ENCODE results near the gene RET.

Gene RET

DNA sequence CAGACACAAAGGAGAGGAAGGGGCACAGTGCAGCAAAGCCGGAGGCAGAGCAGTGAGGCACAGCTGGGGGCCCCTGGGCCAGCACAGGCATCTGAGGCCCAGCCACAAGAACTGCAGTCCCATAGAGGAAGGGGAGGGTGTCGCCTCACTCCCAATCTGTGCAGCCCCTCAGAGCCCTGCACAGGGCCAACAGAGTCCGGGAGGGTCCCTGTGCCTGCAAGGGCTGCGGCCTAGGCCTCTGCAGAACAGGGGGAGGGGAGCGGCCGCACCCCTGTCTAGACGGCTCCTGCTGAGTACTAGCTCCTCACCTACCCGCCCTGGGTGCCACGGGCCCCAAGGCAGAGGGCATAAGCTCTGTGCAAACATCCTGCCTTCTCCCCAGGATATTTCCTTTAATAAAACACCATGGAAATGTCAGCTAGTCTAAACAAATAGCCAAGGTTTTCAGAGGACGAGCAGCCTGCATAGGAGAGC is 32.4 kb upstream of the RET start:
- no peak for DNase-seq

DNA sequence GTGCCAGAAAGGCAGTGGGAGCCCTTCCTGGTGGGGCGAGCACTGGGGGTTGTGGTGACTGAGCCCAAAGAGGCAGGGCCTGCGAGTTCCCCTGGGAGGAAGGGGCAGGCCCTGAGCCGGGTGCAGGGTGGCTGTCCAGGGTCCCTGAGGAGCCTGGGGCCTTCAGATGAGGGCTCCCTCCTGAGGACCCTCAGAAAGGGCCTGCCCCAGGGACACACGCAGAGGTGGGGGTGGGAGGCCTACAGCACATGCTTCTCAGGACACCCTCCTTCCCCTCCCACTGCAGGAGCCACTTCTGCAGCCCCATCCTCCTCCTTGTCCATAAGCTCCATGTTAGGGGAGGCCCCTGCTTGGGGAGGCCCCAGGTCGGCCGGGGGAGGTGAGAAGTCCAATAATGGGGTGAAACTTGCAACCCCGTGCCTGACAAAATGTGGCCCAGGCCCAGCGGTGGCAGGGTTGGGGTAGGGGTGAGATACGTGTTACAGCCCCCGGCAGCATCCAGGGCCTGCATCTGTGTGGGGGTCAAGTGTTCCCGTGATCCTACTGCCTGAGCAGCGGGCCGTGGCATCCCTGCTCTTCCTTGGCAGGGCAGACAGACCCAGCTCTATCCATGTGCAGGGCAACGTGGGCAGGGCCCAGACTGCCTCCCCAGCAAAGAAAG is 31.8 kb upstream of the RET start:
- no peak for DNase-seq

DNA sequence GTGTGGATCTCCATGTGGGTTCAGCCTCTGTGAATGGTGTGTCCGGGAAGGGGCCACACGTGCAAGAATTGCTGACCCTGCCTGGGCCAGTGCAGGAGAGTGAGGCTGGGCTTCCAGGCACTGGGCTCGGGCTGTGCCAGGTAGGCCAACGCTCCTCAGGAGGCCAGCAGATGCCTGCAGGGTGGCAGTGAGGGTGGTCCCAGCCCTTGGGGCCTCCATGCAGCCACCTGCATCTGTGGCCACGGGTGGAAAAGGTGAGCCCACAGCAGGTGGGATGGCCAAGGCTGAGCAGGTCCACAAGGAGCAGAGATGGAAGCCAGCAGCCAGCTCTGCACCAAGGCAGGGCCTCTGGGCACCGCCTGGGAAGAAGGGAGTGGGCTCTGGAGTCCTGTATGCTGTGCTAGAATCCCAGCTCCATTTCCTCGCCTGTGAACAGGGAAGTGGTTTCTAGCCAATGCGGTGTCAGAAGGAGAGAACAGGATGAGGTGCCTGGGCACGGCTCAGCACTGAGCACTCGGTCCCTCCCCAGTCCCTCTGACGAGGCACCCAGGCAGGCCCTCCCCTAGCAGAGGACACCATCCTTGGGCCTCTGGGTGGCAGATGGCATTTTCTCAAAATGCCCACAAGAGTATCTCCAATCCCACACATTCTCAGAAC is 31.1 kb upstream of the RET start:
- DNase-seq = no peak

DNA sequence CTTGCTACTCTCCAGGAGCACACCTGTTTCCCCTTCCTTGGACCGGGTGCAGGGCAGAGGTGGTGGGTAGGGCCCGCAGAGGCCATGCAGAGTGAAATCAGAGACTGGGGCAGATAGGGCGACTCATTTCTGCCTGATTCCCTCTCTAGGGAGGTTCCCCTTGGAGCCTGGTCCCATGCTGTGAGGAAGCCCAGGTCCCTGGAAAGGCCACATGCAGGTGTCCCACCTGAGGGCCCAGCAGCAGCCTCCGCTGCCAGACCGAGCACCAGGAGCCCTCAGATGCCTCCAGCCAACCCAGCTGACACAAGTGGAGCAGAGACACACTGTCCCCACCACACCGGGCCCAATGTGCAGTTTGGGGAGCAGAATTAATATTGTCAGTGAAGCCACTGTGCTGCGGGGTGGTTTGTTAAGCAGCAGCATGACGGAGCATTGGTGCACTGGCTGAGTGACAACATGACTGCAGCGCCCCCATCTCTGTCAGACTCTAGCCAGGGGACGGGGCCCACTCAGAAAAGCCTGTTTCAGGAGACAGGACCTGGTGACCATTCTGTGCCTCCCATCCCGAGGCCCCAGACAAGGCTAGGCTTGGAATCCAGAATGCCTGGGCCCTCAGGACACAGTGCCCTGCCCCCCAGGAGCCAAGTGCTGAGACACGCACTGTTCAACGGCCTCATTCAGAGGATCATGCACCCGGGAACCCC is 30.4 kb upstream of the RET start:
- no peak for DNase-seq

DNA sequence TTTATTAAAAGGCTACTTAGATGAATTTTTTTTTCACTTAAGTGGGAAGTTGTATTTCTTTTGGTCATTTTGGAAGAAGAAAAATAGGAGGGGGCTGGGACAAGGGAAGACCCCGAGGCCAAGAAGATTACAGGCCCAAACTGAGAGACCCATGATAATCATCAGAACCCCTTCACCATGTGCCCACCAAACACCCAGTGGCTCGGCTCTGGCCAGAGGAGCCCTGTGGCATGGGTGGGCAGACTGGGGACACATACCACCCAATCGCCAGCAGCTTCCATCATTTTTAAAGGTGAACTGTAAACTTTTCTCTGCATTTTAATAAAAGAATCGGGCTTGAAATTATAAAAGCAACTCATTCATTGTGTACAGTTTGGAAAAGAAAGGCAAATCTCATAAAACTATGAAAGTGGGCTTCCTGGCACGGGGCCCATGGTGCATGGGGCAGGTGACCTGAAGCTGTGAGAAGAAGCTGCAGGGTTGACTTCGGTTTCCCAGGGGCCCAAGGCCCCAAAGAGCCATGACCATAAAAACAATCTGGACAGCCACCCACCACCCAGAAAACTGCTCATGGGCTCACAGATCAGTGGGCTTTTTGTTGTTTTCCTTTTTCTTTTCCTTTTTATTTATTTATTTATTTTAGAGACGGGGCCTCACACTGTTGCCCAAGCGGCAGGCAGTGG is 29.4 kb upstream of the RET start:
- DNase-seq = no peak

DNA sequence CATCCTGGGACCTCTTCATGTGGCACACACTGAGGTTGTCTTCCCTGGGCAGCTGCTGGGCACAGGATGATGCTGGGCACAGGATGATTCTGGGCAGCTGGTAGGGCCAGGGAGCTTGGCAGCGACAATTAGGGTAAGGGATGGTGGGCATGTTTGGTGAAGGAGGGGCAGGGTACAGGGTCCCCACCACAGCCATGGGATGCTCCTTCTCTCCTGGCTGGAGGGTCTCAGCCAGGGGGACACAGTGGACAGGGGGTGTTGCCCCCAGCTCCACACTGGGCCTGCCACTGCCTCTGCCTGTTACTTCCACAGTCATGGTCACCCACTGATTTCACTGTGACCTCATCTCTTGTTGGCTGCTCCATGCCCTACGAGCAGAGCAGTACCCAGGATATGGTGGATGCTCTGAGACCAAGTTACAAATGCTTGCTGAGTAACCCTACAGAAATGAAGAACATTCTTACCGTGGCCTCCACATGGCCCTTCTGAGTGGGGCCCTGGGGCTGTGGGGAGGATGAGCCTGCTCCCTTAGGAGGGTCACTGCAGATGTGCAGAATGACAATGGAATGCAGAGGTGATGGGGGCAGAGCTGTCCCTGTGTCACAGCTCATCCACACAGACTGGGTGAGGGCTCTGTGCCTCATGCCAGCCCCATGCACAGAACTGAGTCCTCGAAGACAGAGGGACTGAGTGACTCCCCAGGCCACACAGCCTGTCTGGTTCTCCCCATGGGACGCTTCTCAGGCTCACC is 28.4 kb upstream of the RET start:
- DNase-seq = no peak

DNA sequence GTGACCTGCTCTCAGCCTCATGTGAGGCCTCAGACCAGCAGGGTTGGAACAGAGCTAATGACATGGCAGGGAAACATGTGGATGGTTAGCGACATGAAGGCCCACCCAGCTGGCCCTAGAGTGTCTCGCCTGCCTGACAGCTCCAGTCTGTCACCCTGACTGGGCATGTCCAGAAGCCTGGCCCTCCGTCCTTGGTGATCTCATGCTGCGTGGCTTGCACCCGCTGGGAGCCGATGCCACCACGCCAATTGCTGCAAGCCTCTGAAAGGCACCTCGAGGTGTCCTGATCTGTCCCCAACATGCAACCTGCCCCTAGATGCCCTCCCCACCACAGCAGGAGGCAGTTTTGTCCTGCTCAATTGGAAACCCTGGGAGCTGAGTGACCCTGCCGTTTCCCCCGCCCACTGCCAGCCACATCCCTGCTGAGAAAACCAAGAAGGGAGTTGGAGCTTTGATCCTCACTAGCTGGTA is 27.8 kb upstream of the RET start:
- DNase-seq = no peak

DNA sequence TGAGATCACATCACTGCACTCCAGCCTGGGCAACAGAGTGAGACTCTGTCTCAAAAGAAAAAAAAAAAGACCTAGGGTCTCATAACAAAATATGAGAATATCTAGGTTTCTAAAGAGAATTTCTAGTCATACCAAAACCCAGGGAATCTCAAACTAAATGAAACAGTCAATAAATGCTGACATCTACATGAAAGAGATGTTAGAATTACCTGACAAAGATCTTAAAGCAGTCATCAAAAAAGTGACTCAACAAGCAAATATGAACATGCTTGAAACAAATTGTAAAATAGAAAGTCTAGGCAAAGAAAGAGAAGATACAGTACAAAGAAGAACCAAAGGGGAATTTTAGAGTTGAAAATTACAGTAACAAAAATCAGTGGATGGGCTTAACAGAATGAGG is 26.9 kb upstream of the RET start:
- DNase-seq = no peak

DNA sequence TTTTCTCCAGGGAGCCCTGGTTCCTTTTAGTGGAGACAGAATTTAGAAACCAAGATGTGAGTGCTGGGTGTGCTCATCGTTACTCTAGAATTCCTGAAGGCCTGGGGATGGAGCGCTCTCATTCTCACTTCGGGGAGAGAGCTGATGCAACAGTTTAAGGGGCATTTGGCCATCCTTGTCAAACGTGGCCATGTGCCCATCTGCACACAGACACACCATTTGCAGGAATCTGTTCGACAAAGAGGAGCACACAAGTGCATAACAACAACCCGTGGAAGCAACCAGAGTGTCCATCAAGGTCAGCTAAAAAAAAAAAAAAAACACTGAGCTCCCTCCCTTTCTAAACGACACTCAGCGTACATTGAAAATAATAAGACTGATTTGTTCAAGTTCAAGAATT is 23.0 kb upstream of the RET start:
- no peak for DNase-seq

DNA sequence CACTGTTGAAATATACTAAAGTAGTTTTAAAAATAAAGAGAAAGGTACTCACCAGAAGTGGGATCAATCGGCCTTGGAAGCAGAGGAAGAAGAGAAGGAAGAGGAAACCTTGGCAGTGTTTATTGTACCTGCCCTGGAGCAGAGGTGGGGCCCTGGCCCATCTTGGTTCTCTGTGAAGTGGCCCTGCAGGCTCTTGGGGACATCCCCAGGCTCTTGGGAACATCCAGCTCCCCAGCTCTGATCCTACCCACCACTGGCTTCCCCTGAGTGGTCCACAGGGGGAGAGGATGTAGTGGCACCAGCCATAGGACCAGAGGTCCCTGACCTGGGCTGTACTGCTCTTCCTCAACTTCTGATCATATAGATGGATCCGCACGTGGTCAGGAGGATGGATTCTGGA is 22.3 kb upstream of the RET start:
- DNase-seq = no peak

DNA sequence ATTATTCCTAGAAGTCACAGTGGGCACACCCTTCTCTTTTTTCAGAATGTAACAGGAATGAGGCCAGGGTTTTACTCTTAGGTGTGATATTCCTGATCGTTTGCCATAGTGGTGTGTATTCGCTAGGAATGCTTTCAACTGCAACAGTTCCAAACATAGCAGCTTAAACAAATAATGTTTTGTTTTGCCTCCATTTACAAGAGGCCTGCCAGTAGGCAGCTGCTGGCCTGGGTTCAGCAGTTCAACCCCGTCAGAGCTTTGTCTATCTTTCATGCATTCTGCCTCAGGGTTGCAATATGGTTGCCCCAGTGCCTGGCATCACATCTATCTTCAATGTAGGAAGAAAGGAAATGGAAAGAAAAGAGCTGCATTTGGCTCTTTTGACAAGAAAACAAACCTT is 21.7 kb upstream of the RET start:
- no peak for DNase-seq

DNA sequence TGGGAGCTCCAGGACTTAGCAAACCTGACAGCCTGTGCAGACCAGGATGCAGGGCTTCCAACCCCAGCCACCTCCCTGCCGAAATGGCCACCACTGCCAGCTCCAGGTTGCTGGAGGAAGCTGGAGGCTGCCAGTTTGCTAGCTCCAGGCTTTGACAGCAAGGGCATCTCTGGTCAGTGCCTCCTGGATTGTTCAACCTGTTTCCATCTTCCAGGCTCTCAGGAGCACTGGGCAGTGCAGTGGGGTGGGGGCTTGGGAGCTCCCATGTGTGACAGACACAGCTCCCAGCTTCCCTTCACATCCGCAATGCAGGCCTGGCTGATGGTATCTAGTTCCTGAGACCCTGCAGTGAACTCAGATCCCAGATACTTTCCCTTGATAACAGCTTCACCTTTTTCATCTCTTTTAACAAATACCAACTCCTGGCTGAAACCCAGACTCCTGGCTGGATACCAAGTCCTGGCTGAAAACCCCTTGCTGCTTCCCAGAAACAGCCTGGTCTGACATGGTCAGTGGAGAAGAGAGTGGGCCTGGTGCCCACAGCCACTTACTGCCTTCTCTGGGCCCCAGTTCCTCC is 20.8 kb upstream of the RET start:
- DNase-seq = no peak

DNA sequence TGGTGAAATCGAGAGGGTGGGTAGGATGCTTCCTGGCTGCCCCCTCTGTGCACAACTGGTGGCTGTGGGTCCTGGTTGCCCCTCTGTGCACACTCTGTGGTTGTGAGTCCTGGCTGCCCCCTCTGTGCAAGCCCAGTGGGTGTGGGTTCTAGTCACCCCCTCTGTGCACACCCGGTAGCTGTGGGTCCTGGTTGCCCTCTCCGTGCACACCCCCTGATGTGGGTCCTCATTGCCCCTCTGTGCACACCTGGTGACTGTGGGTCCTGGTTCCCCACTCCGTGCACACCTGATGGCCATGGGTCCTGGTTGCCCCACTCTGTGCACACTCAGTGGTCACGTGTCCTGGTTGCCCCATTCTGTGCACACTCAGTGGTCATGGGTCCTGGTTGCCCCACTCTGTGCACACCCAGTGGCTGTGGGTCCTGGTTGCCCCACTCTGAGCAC is 20.3 kb upstream of the RET start:
- DNase-seq = no peak

DNA sequence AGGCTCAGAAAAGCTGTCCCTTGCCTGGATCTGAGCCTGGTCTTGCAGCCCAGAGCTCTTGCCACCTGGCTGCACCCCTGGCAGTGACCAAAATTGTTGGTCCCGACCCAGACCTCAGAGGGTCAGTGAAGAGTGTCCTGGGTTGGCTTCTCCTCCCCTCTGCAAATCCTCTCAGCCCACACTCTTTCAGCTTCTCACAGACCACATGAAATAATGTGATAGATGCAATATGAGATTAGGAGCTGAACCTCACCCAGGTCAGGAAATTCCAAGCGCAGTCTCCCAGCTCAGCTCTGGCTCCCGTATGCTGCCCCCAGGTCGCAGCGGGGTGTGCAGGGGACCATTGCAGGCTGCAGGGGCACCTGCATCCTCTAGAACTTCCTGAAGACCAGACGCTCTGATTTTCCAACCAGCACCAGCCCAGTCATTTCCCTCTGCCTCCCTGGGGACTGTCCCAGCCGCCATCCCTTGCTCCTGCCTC is 19.6 kb upstream of the RET start:
- no peak for DNase-seq

DNA sequence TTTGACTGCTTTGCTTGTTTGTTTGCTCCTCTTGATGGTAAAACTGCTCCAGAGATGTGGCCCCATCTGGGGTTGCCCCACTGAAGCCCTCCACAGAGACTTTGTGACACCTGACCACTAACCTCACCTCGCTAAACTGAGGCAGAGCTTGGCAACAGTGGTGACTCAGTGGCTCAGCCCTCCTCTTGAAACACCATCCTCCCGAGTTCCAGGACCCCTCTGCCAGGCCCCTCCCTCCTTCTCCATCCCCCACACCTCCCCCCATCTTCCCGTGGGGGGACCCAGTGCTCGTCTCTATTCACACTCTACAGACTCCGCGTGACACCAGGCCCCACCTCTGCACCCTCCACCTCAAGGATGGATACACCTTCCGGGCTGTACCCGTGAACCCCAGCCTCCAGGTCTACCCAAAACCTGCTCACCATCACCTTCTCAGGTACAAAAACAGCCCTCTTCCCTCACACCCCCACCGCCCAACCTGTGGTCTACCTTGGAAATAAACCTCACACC is 19.0 kb upstream of the RET start:
- DNase-seq = no peak

DNA sequence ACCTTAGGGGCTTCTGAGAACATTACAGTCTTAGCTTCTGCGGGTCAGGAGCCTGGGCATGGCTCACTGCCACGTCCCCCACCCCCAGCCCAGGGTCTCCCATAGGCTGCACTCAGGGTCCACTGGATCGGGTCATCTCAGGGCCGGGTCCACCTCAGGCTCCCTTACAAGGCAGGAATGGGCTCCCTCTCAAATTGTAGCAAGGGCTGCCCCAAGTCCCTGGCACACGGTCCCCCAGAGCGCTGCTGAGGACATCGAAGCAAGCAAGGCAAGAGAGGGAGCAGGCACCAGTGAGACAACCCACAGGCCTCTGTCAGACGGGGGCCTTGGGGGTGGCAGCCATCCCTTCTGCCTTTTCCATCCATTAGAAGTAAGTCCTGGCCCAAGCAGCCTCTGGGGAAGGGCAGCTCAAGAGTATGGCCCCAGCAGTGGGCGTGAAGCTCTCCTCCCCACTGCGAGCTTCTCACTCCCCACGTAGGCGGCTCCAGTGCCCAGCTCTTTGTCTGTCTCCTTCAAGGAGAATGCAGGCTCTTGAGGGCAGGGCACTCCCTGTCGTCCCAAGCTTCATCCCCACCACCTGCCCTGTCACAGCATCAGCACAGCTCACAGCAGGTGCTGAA is 18.0 kb upstream of the RET start:
- no peak for DNase-seq

DNA sequence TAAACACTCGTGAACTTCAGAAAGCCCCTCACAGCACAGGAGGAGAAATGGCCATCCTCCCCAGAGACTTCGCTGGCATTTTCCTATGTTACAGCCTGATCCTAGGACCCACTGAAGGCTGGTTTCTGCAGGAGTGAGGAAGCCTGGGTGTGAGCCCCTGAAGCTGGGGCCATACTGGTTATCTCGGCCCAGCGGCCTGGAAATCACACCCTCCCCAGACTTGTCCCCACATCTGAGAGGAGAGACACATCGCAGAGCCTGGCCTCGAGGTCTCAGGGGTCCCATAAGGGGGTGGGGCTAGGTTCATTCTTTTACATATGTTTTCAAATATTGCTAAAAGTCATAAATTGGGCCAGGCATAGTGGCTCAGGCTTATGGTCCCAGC is 17.5 kb upstream of the RET start:
- DNase-seq = no peak

DNA sequence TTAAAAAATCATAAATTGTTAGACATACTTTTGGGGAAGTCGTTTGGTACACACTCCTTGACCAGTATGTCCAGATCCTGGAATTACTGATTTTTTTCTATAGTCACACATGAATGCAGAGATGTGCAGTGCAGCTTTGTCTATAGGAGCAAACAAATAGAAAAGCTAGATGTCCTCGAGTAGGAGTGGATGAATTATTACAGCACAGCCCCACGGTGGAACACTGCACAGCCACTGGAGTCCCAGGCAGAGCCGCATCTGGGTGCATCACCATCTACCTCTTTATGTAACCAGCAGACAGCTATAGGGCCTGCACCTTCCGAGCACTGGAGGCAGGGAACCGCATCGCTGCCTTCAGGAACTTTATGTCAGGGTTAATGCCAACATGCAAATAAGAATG is 17.0 kb upstream of the RET start:
- DNase-seq = no peak

DNA sequence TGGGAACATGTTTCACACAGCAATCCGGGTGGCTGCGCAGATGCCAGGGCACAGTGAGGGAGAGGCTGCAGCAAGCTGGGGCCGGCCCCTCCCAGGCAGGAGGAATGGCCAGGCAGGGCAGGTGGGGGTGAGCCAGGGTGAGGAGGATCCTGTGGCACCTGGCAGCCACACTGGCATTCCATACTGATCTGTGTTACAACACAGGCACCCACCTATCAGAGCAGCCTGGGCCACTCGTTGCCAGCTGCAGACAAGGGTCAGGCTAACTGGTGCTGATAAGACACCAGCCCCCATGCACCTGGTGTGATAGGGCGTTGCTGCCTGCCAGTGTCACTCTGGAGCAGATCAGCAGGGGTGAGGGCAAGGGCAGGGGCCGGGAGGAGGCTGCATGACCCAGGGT is 16.6 kb upstream of the RET start:
- no peak for DNase-seq

DNA sequence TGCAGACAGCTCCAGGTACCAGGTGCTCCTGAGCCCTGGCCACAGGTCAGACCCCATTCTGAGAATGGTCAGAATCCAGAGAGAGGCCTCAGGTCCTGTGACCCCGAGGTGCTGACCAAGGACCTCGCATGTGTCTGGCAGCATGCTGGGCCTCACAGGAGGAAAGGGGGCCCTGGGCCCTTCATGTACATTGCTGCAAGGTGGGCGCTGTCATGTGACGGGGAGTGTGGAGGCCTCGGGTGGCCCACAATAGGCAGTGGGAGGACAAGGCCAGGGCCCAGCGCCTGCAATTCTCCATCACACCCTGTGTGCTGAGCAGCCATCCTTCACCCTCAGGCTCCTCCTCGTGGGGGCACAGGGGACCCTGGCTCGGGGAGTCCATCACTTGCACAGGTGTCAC is 15.5 kb upstream of the RET start:
- DNase-seq = no peak
